Measurements from ENCODE around the gene DECR2. TPM values are rescaled to one million over a fixed set of nuclear protein-coding genes. Genes with fewer than 3 reads are reported as not detected.

DECR2 gene
- total RNA-seq, 1 donor from 2014 or later, result 6.7 TPM

GRCh38 chr16:427250-427649, 25.6 kb downstream of the DECR2 start:
- ChIA-PET CTCF (no interaction called here), POLR2A (no interaction called here)
- DNase-seq, result no peak

DNA sequence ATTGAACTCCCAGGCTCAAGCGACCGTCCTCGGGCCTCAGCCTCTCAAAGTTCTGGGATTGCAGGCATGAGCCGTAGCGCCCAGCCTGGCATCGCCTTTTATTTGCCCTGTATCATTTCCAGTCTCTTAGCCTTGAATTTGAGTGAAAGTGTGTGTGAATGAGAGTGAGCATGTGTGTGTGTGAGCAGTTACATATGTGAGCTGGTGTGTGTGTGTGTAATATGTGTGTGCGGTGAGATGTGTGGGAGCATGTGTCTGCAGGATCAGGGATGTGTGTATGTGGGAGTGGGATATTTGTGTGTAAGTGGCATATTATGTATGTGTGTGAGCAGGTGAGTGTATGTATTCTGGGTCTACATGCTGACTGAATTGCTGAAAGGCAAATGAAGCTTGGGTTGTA, 29.2 kb downstream of the DECR2 start:
- Mint-ChIP-seq H3K9me3 (no peaks in the 10 kb centered on the region), H3K4me3 (no peak overlapping the region), H3K36me3 (ENCODE audit: low read depth) (peaks cover 14% of the 10 kb centered on the region), H3K27me3 (no peaks in the 10 kb centered on the region), H3K4me1 (peaks cover 23% of the 10 kb centered on the region), H3K27ac (no peak overlapping the region)
- TF ChIP-seq CTCF (IDR thresholded peaks at IDR 0.05), result no peak
- no peak for ATAC-seq (ENCODE audit: low read depth)
- CTCF ChIA-PET, result no interaction called here
- intact Hi-C loops (cut with micrococcal nuclease), result no loop called here
- DNase-seq, result no peak
- POLR2A ChIA-PET, result no interaction called here

More at GRCh38 chr16:427250-427649, 25.6 kb downstream of the DECR2 start:
- no peak for TF ChIP-seq CTCF (IDR thresholded peaks at IDR 0.05)
- H3K27ac Mint-ChIP-seq, result no peak overlapping the region
- intact Hi-C loops (cut with micrococcal nuclease), result no loop called here
- peaks cover 30% of the 10 kb centered on the region for H3K4me1 Mint-ChIP-seq
- H3K36me3 Mint-ChIP-seq (ENCODE audit: low read depth), result peaks cover 9% of the 10 kb centered on the region
- no peaks in the 10 kb centered on the region for H3K9me3 Mint-ChIP-seq
- no peaks in the 10 kb centered on the region for H3K27me3 Mint-ChIP-seq
- ATAC-seq (ENCODE audit: low read depth), result no peak
- peak overlapping the region; percentile 78 for H3K4me3 Mint-ChIP-seq

DNA sequence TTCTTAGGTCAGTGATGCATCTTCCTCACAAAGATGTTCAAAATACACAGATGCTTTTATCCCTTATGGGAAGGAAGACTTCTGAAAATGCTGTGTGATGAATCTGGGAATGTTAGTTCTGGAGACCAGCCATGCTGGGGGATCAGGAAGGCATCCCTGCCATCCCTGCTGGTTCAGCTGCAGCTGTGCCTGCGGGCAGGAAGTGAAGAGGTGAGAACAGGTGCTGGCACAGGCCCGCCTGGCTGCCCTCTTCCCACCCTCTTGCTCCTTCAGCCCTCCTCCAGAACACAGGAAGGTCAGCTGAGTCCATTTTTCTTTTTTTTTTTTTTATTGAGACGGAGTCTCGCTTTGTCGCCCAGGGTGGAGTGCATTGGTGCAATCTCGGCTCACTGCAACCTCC, 38.9 kb downstream of the DECR2 start:
- intact Hi-C loops (cut with micrococcal nuclease), result no loop called here
- Mint-ChIP-seq H3K27ac (no peak overlapping the region), H3K27me3 (no peaks in the 10 kb centered on the region), H3K4me3 (no peak overlapping the region), H3K9me3 (no peaks in the 10 kb centered on the region), H3K36me3 (ENCODE audit: low read depth) (peaks cover 14% of the 10 kb centered on the region), H3K4me1 (peaks cover 19% of the 10 kb centered on the region)
- POLR2A ChIA-PET, result no interaction called here
- CTCF ChIA-PET, result interaction anchor here (0.5 kb wide), 1 partner anchor 163 kb away, joined by 3 read pairs; no protein-coding TSS in a partner anchor
- no peak for ATAC-seq (ENCODE audit: low read depth)
- TF ChIP-seq CTCF (IDR thresholded peaks at IDR 0.05), result no peak
- DNase-seq, result no peak

DNA sequence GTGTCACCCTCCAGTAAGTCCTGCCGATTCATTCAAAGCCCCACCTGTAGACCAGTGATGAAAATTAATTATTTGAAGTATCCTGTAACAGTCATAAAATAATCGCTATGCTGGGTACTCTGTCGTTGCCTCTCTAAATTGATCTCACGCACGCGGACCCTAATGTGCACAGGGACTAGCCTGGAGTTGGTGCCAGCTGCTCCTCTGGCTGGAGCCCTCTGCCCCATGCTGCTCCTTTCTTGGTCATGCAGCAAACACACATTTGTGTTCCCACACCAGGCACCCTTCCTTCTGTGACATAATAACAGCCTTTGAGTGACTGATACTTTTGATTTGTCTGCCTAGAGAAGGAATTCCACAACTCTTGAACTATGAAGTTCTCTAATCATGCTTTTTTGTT, 39.8 kb downstream of the DECR2 start:
- ChIA-PET POLR2A (interaction anchor here (0.5 kb wide), 1 partner anchor 43 kb away, joined by 3 read pairs; no protein-coding TSS in a partner anchor), CTCF (no interaction called here)
- TF ChIP-seq CTCF (IDR thresholded peaks at IDR 0.05), result no peak
- Mint-ChIP-seq H3K4me1 (peaks cover 19% of the 10 kb centered on the region), H3K36me3 (ENCODE audit: low read depth) (peaks cover 14% of the 10 kb centered on the region), H3K27ac (no peak overlapping the region), H3K4me3 (no peak overlapping the region), H3K9me3 (no peaks in the 10 kb centered on the region), H3K27me3 (no peaks in the 10 kb centered on the region)
- ATAC-seq (ENCODE audit: low read depth) (no peak), DNase-seq (no peak)
- intact Hi-C loops (cut with micrococcal nuclease), result no loop called here

DNA sequence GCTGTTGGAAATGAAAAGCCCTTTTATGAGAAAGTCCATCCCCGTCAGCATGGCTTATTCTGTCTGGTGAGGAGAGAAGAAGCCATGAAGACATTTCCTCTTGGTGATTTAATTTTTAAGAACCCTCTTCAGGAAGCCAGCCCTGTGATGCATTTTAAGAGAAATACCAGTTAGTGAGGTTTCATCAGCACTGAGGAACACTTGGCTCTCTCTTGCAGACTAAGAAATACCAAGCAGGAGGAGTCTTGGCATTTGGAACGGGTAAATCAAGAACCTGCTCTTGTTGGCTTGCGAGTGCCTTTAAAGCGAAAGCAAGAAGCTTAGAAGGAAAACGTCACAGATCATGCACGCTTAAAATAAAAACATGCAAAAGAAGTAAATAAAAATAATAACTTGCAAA, 41.3 kb downstream of the DECR2 start:
- Mint-ChIP-seq H3K4me3 (peak overlapping the region; percentile 28), H3K27ac (no peak overlapping the region), H3K27me3 (no peaks in the 10 kb centered on the region), H3K36me3 (ENCODE audit: low read depth) (peaks cover 14% of the 10 kb centered on the region), H3K4me1 (peaks cover 19% of the 10 kb centered on the region), H3K9me3 (no peaks in the 10 kb centered on the region)
- TF ChIP-seq CTCF (IDR thresholded peaks at IDR 0.05), result no peak
- intact Hi-C loops (cut with micrococcal nuclease), result no loop called here
- ChIA-PET CTCF (no interaction called here), POLR2A (no interaction called here)
- no peak for DNase-seq
- no peak for ATAC-seq (ENCODE audit: low read depth)
